ENCODE data around the gene CWC27.

GRCh38 chr5:65066387-65067146 lies 297.8 kb downstream of the CWC27 start:
- TF ChIP-seq CTCF (IDR thresholded peaks at IDR 0.05) (no peak), POLR2A (IDR thresholded peaks at IDR 0.05) (no peak)

Measured in testis (tissue), 2 donors.